Measurements from ENCODE around the gene ZNF292.

Gene ZNF292

DNA sequence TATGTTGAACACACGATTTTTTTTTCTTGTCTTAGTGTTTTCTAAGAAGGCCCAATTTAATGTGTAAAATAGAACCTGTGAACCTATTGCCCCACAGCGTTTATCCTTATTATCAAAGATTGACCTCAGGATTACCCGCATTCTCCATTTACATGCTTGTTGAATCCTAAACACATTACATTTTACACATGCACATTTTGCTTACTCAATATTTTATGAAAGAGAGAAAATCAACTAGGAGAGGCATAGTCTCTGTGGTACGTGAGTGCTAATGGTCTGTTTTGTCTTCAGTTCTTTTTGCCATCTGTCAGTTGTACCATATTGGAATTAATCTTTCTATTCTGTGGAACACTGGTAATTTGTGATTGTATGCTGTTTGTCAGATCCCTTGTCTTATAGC lies 86.9 kb downstream of the ZNF292 start:
- no peak overlapping the region for H3K27ac ChIP-seq (ENCODE audit: low read depth, low read length, severe bottlenecking)
- H3K4me3 ChIP-seq (ENCODE audit: extremely low read depth, insufficient read depth, low read length, poor library complexity, severe bottlenecking), result no peak overlapping the region
- peaks cover 33% of the 10 kb centered on the region for H3K36me3 ChIP-seq (ENCODE audit: control insufficient read depth, insufficient read depth, low read length)
- H3K9me3 ChIP-seq (ENCODE audit: control insufficient read depth, low read length), result no peaks in the 10 kb centered on the region
- 100% methylated on average over 1 of the region's 4 CpGs for WGBS, 2 experiments (ENCODE audit: insufficient coverage in 2 of 2)
- no peaks in the 10 kb centered on the region for H3K4me1 ChIP-seq (ENCODE audit: control insufficient read depth, insufficient read depth, low read length, poor library complexity, severe bottlenecking)

GRCh38 chr6:87243812-87244211 lies 88.4 kb downstream of the ZNF292 start:
- Histone ChIP-seq H3K36me3 (ENCODE audit: control insufficient read depth, insufficient read depth, low read length) (peaks cover 32% of the 10 kb centered on the region), H3K27ac (ENCODE audit: low read depth, low read length, severe bottlenecking) (no peak overlapping the region), H3K4me1 (ENCODE audit: control insufficient read depth, insufficient read depth, low read length, poor library complexity, severe bottlenecking) (no peaks in the 10 kb centered on the region), H3K4me3 (ENCODE audit: extremely low read depth, insufficient read depth, low read length, poor library complexity, severe bottlenecking) (no peak overlapping the region), H3K9me3 (ENCODE audit: control insufficient read depth, low read length) (no peaks in the 10 kb centered on the region)

DNA sequence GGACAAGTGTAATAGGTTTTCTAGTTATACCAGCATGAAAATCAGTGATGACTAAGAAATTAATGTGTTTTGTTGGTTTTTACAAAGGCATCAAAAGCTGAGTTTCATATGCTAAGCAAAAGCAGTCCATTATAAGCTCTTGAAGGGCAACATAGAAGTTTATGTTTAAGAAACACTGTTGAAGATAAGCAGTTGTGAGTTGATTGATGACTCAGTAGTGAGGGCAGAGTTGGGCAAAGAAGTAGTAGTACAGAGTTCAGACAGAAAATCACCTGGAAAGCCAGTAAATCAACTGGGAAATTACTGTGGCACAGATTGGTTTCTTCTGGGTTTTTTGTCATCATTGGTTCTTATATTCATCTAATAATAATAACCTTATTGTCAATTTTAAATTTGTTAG lies 89.0 kb downstream of the ZNF292 start:
- peaks cover 34% of the 10 kb centered on the region for H3K36me3 ChIP-seq (ENCODE audit: control insufficient read depth, insufficient read depth, low read length)
- no peaks in the 10 kb centered on the region for H3K9me3 ChIP-seq (ENCODE audit: control insufficient read depth, low read length)
- no peak overlapping the region for H3K4me3 ChIP-seq (ENCODE audit: extremely low read depth, insufficient read depth, low read length, poor library complexity, severe bottlenecking)
- H3K4me1 ChIP-seq (ENCODE audit: control insufficient read depth, insufficient read depth, low read length, poor library complexity, severe bottlenecking), result no peaks in the 10 kb centered on the region
- no peak overlapping the region for H3K27ac ChIP-seq (ENCODE audit: low read depth, low read length, severe bottlenecking)

DNA sequence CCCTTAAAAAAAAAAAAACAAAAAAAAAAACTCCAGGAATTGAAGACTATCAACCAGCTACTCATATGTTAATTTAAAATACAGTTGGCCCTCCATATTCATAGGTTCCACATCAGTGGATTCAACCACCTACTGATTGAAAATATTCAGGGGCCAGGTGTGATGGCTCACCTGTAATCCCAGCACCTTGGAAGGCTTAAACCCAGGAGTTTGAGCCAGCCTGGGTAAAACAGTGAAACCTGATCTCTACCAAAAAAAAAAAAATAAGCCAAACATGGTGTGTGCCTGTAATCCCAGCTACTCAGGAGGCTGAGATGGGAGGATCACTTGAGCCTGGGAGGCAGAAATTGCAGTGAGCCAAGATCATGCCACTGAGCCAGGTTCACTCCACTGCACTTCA lies 94.7 kb downstream of the ZNF292 start:
- no peaks in the 10 kb centered on the region for H3K4me1 ChIP-seq (ENCODE audit: control insufficient read depth, insufficient read depth, low read length, poor library complexity, severe bottlenecking)
- peaks cover 59% of the 10 kb centered on the region for H3K36me3 ChIP-seq (ENCODE audit: control insufficient read depth, insufficient read depth, low read length)
- H3K9me3 ChIP-seq (ENCODE audit: control insufficient read depth, low read length), result no peaks in the 10 kb centered on the region
- H3K27ac ChIP-seq (ENCODE audit: low read depth, low read length, severe bottlenecking), result no peak overlapping the region
- H3K4me3 ChIP-seq (ENCODE audit: extremely low read depth, insufficient read depth, low read length, poor library complexity, severe bottlenecking), result no peak overlapping the region

- no peak overlapping the region for H3K27ac ChIP-seq (ENCODE audit: low read depth, low read length, severe bottlenecking)
- H3K9me3 ChIP-seq (ENCODE audit: control insufficient read depth, low read length), result no peaks in the 10 kb centered on the region
- peaks cover 68% of the 10 kb centered on the region for H3K36me3 ChIP-seq (ENCODE audit: control insufficient read depth, insufficient read depth, low read length)
- H3K4me1 ChIP-seq (ENCODE audit: control insufficient read depth, insufficient read depth, low read length, poor library complexity, severe bottlenecking), result no peaks in the 10 kb centered on the region
- H3K4me3 ChIP-seq (ENCODE audit: extremely low read depth, insufficient read depth, low read length, poor library complexity, severe bottlenecking), result no peak overlapping the region
- WGBS, 2 experiments (ENCODE audit: insufficient coverage in 2 of 2), result no CpG with 5 or more reads among the region's 1 CpG
These were observed 95.9 kb downstream of the ZNF292 start for GRCh38 chr6:87251225-87251624.

DNA sequence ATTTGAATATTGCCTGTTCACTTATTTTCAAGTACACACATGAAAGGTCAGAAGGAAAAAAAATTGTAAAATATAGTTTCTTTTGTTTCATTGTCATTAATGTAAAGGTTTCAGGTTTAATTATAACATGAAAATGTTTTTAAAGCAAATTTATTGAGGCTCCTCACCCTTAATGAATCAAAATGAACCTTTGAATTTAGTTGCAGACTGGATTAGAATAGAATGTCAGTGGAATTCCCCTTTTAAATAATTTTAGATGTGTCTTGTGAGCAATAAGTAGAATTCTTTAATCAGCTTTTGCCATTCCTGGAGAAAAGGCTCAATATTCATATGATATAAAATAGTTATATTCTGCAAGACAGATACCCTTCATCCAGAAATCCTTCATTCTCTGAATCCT lies 96.4 kb downstream of the ZNF292 start:
- Histone ChIP-seq H3K27ac (ENCODE audit: low read depth, low read length, severe bottlenecking) (no peak overlapping the region), H3K4me3 (ENCODE audit: extremely low read depth, insufficient read depth, low read length, poor library complexity, severe bottlenecking) (no peak overlapping the region), H3K9me3 (ENCODE audit: control insufficient read depth, low read length) (no peaks in the 10 kb centered on the region), H3K4me1 (ENCODE audit: control insufficient read depth, insufficient read depth, low read length, poor library complexity, severe bottlenecking) (no peaks in the 10 kb centered on the region), H3K36me3 (ENCODE audit: control insufficient read depth, insufficient read depth, low read length) (peaks cover 68% of the 10 kb centered on the region)

DNA sequence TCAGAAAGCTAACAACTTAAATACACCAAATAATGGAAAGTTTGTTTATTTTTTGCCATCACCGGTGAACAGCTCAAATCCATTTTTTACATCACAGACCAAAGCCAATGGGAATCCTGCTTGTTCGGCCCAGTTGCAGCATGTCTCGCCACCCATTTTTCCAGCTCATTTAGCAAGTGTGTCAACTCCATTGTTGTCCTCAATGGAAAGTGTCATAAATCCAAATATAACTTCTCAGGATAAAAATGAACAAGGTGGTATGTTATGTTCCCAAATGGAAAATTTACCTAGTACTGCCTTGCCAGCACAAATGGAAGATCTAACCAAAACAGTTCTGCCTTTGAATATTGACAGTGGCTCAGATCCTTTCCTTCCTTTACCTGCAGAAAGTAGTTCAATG lies 101.7 kb downstream of the ZNF292 start:
- no peaks in the 10 kb centered on the region for H3K9me3 ChIP-seq (ENCODE audit: control insufficient read depth, low read length)
- no peaks in the 10 kb centered on the region for H3K4me1 ChIP-seq (ENCODE audit: control insufficient read depth, insufficient read depth, low read length, poor library complexity, severe bottlenecking)
- no peak overlapping the region for H3K27ac ChIP-seq (ENCODE audit: low read depth, low read length, severe bottlenecking)
- H3K36me3 ChIP-seq (ENCODE audit: control insufficient read depth, insufficient read depth, low read length), result peaks cover 78% of the 10 kb centered on the region
- H3K4me3 ChIP-seq (ENCODE audit: extremely low read depth, insufficient read depth, low read length, poor library complexity, severe bottlenecking), result no peak overlapping the region
- 96 to 100% methylated on average over 3 of the region's 3 CpGs for WGBS, 2 experiments (ENCODE audit: insufficient coverage in 2 of 2)

DNA sequence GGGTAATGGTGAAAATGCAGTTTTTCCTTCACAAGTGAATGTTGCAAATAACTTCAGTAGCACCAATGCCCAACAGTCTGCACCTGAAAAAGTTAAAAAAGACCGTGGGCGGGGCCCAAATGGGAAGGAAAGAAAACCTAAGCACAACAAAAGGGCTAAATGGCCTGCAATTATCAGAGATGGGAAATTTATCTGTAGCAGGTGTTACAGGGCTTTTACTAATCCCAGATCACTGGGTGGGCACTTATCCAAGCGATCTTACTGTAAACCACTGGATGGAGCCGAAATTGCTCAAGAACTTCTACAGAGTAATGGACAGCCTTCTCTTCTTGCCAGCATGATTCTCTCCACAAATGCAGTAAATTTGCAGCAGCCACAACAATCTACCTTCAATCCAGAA lies 102.2 kb downstream of the ZNF292 start:
- Histone ChIP-seq H3K4me1 (ENCODE audit: control insufficient read depth, insufficient read depth, low read length, poor library complexity, severe bottlenecking) (no peaks in the 10 kb centered on the region), H3K9me3 (ENCODE audit: control insufficient read depth, low read length) (no peaks in the 10 kb centered on the region), H3K4me3 (ENCODE audit: extremely low read depth, insufficient read depth, low read length, poor library complexity, severe bottlenecking) (no peak overlapping the region), H3K36me3 (ENCODE audit: control insufficient read depth, insufficient read depth, low read length) (peaks cover 78% of the 10 kb centered on the region), H3K27ac (ENCODE audit: low read depth, low read length, severe bottlenecking) (no peak overlapping the region)
- 93 to 100% methylated on average over 4 of the region's 4 CpGs for WGBS, 2 experiments (ENCODE audit: insufficient coverage in 2 of 2)

GRCh38 chr6:87257975-87258374 lies 102.6 kb downstream of the ZNF292 start:
- Histone ChIP-seq H3K9me3 (ENCODE audit: control insufficient read depth, low read length) (no peaks in the 10 kb centered on the region), H3K4me3 (ENCODE audit: extremely low read depth, insufficient read depth, low read length, poor library complexity, severe bottlenecking) (no peak overlapping the region), H3K4me1 (ENCODE audit: control insufficient read depth, insufficient read depth, low read length, poor library complexity, severe bottlenecking) (no peaks in the 10 kb centered on the region), H3K27ac (ENCODE audit: low read depth, low read length, severe bottlenecking) (no peak overlapping the region), H3K36me3 (ENCODE audit: control insufficient read depth, insufficient read depth, low read length) (peaks cover 76% of the 10 kb centered on the region)
- 92 to 100% methylated on average over 3 of the region's 7 CpGs for WGBS, 2 experiments (ENCODE audit: insufficient coverage in 2 of 2)

DNA sequence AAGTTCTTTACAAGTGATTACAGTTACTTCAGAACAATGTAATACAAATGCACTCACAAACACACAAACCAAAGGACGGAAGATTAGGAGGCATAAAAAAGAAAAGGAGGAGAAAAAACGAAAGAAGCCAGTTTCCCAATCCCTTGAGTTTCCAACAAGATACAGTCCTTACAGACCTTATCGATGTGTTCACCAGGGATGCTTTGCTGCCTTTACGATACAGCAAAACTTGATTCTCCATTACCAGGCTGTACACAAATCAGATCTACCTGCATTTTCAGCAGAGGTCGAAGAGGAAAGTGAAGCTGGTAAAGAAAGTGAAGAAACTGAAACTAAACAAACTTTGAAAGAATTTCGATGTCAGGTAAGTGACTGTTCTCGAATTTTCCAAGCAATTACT lies 104.4 kb downstream of the ZNF292 start:
- whole genome bisulfite sequencing, 2 experiments (ENCODE audit: insufficient coverage in 2 of 2), result 94% methylated on average over 2 to 3 of the region's 7 CpGs
- Histone ChIP-seq H3K36me3 (ENCODE audit: control insufficient read depth, insufficient read depth, low read length) (peaks cover 60% of the 10 kb centered on the region), H3K27ac (ENCODE audit: low read depth, low read length, severe bottlenecking) (no peak overlapping the region), H3K4me1 (ENCODE audit: control insufficient read depth, insufficient read depth, low read length, poor library complexity, severe bottlenecking) (no peaks in the 10 kb centered on the region), H3K4me3 (ENCODE audit: extremely low read depth, insufficient read depth, low read length, poor library complexity, severe bottlenecking) (no peak overlapping the region), H3K9me3 (ENCODE audit: control insufficient read depth, low read length) (no peaks in the 10 kb centered on the region)

GRCh38 chr6:87261534-87261933 lies 106.2 kb downstream of the ZNF292 start:
- no peak overlapping the region for H3K27ac ChIP-seq (ENCODE audit: low read depth, low read length, severe bottlenecking)
- H3K36me3 ChIP-seq (ENCODE audit: control insufficient read depth, insufficient read depth, low read length), result peaks cover 42% of the 10 kb centered on the region
- 90 to 100% methylated on average over 2 to 3 of the region's 3 CpGs for WGBS, 2 experiments (ENCODE audit: insufficient coverage in 2 of 2)
- no peaks in the 10 kb centered on the region for H3K9me3 ChIP-seq (ENCODE audit: control insufficient read depth, low read length)
- H3K4me1 ChIP-seq (ENCODE audit: control insufficient read depth, insufficient read depth, low read length, poor library complexity, severe bottlenecking), result no peaks in the 10 kb centered on the region
- H3K4me3 ChIP-seq (ENCODE audit: extremely low read depth, insufficient read depth, low read length, poor library complexity, severe bottlenecking), result no peak overlapping the region

- WGBS, 2 experiments (ENCODE audit: insufficient coverage in 2 of 2), result 83 to 88% methylated on average over 2 of the region's 2 CpGs
- H3K4me3 ChIP-seq (ENCODE audit: extremely low read depth, insufficient read depth, low read length, poor library complexity, severe bottlenecking), result no peak overlapping the region
- H3K27ac ChIP-seq (ENCODE audit: low read depth, low read length, severe bottlenecking), result no peak overlapping the region
- H3K36me3 ChIP-seq (ENCODE audit: control insufficient read depth, insufficient read depth, low read length), result peaks cover 14% of the 10 kb centered on the region
- no peaks in the 10 kb centered on the region for H3K4me1 ChIP-seq (ENCODE audit: control insufficient read depth, insufficient read depth, low read length, poor library complexity, severe bottlenecking)
- no peaks in the 10 kb centered on the region for H3K9me3 ChIP-seq (ENCODE audit: control insufficient read depth, low read length)
These were observed 109.1 kb downstream of the ZNF292 start for GRCh38 chr6:87264481-87264880.

All from mesodermal cell (in vitro differentiated cells).